HG02973 (cell line): Measurements from ENCODE around the gene BAMBI.

Experiments
- ATAC-seq: cut with Tn5 transposase; IDR thresholded peaks from one replicate; pipeline ENCODE4 v1.9.1; 2021; ENCODE audit warnings: moderate library complexity; ENCODE audit not compliant: unreplicated experiment

The BAMBI gene

GRCh38 chr10:28704464-28705161, 27.3 kb downstream of the BAMBI start:
- no peak for ATAC-seq

GRCh38 chr10:28705472-28705871, 28.2 kb downstream of the BAMBI start:
- no peak for ATAC-seq

- no peak for ATAC-seq
These were observed 31.8 kb downstream of the BAMBI start for GRCh38 chr10:28709001-28709710.

- ATAC-seq = no peak
These were observed 33.0 kb downstream of the BAMBI start for GRCh38 chr10:28710202-28710886.

- no peak for ATAC-seq
These were observed 33.7 kb downstream of the BAMBI start for GRCh38 chr10:28711041-28711440.

GRCh38 chr10:28711776-28712175, 34.5 kb downstream of the BAMBI start:
- ATAC-seq = no peak

GRCh38 chr10:28713626-28714352, 36.5 kb downstream of the BAMBI start:
- no peak for ATAC-seq

GRCh38 chr10:28714401-28715053, 37.2 kb downstream of the BAMBI start:
- no peak for ATAC-seq

GRCh38 chr10:28715246-28715645, 37.9 kb downstream of the BAMBI start:
- no peak for ATAC-seq

GRCh38 chr10:28715757-28716156, 38.4 kb downstream of the BAMBI start:
- ATAC-seq = no peak

GRCh38 chr10:28716748-28717147, 39.4 kb downstream of the BAMBI start:
- ATAC-seq = no peak

- ATAC-seq = no peak
These were observed 40.4 kb downstream of the BAMBI start for GRCh38 chr10:28717656-28718201.

GRCh38 chr10:28719789-28720436, 42.6 kb downstream of the BAMBI start:
- no peak for ATAC-seq

- no peak for ATAC-seq
These were observed 44.1 kb downstream of the BAMBI start for GRCh38 chr10:28721318-28721951.

GRCh38 chr10:28722065-28722803, 44.9 kb downstream of the BAMBI start:
- ATAC-seq = no peak

- no peak for ATAC-seq
These were observed 51.0 kb downstream of the BAMBI start for GRCh38 chr10:28728366-28728765.

GRCh38 chr10:28730031-28730778, 52.9 kb downstream of the BAMBI start:
- ATAC-seq = no peak

- ATAC-seq = no peak
These were observed 54.8 kb downstream of the BAMBI start for GRCh38 chr10:28732091-28732490.
